Lower leg skin (tissue), 3 donors: ENCODE data around the gene PTPRN2.

Experiments used
- CTCF ChIP-seq, 3 donors: fragments of 450-650 bp; IDR thresholded peaks; one replicate each; pipeline ENCODE4 v1.5.1; 2016; ENCODE audit warnings: antibody characterized with exemption in 3 of 3, mild to moderate bottlenecking in 3 of 3, moderate library complexity in 2 of 3
- POLR2A ChIP-seq, 2 donors: fragments of 450-650 bp; IDR thresholded peaks; one replicate each; pipeline ENCODE4 v1.6.1; 2016 to 2017; ENCODE audit warnings: antibody characterized with exemption in 2 of 2, mild to moderate bottlenecking in 1 of 2, moderate library complexity in 1 of 2

GRCh38 chr7:157521752-157522151 lies 1065.9 kb downstream of the PTPRN2 start:
- TF ChIP-seq CTCF (IDR thresholded peaks at IDR 0.05), result no peak
- TF ChIP-seq POLR2A (IDR thresholded peaks at IDR 0.05), result no peak
